ENCODE results near the gene EIF5. TPM values are rescaled to one million over a fixed set of nuclear protein-coding genes. Genes with fewer than 3 reads are reported as not detected.

EIF5 gene
- total and polyA plus RNA-seq, 2 of the 8 experiments (the other 6 are each of a cell fraction or from before 2014, with no cell fraction given): 179 to 323 TPM

GRCh38 chr14:103384450-103385151 is 50.6 kb downstream of the EIF5 start (continued):
- TF ChIP-seq CHD7 (IDR thresholded peaks at IDR 0.05; ENCODE audit: insufficient replicate concordance, low read length) (no peak), KDM5A (IDR thresholded peaks at IDR 0.05; ENCODE audit: low read length) (no peak), BACH1 (IDR thresholded peaks at IDR 0.05; ENCODE audit: low read length) (no peak), EP300 (IDR thresholded peaks at IDR 0.05; ENCODE audit: borderline replicate concordance in 1 of 2, low read depth in 2 of 2, low read length in 2 of 2) (no peak), ATF2 (IDR thresholded peaks at IDR 0.05; ENCODE audit: low read length) (no peak), HDAC6 (IDR thresholded peaks at IDR 0.05; ENCODE audit: low read depth, low read length) (no peak)
